Body of pancreas (tissue), 4 donors: ENCODE data around the gene SCAF8.

Experiments used
- POLR2A ChIP-seq, 3 donors: fragments of 450-650 bp; IDR thresholded peaks; one replicate each; pipeline ENCODE4 v1.6.1; 2016; ENCODE audit warnings: antibody characterized with exemption in 3 of 3, mild to moderate bottlenecking in 2 of 3
- TF ChIP-seq, protein P1 (sequence below), 7 experiments: fragments of 450-650 bp in 4 of 7; fragments of 200-600 bp in 3 of 7; sonication (generic) in 3 of 7; IDR thresholded peaks; one replicate each; pipeline ENCODE4 v1.5.1; 2016 to 2019; ENCODE audit warnings: antibody characterized with exemption in 7 of 7

DNA sequence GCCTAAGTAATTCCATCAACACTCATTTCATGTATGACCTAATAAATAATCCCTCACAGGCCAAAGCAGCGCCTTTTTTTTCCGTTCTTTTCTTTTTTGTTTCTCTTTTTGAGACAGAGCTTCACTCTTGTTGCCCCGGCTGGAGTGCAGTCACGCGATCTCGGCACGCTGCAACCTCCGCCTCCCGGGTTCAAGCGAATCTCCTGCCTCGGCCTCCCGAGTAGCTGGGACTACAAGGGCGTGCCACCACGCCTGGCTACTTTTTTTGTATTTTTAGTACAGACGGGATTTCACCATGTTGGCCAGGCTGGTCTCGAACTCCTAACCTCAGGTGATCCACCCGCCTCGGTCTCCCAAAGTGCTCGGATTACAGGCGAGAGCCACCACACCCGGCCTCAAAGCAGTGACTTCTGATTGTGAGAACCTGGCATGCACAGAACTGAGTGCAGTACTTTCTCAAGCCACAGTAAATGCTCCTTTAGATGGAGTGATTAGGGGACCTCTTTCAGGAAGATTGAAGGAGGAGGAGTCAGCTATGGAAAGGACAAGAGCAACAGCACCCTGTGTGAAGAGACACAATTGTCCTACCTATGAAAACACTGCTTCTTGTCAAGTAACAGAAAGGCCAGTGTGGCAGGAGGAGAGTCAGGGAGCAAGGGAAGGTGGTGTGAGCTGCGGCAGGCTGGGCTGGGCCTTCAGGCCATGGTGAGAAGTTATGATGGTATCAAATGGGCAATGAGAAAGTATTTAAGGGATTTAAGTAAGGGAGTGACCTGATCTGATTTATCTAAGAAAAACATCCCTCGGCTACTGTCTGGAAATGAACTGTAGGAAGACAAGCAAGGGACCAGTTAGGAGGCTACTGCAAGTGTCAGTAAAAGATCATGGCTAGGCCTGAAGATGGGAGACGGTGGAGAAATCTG is 1.7 kb upstream of the SCAF8 start:
- TF ChIP-seq POLR2A (IDR thresholded peaks at IDR 0.05), result no peak
- TF ChIP-seq, protein P1, sequence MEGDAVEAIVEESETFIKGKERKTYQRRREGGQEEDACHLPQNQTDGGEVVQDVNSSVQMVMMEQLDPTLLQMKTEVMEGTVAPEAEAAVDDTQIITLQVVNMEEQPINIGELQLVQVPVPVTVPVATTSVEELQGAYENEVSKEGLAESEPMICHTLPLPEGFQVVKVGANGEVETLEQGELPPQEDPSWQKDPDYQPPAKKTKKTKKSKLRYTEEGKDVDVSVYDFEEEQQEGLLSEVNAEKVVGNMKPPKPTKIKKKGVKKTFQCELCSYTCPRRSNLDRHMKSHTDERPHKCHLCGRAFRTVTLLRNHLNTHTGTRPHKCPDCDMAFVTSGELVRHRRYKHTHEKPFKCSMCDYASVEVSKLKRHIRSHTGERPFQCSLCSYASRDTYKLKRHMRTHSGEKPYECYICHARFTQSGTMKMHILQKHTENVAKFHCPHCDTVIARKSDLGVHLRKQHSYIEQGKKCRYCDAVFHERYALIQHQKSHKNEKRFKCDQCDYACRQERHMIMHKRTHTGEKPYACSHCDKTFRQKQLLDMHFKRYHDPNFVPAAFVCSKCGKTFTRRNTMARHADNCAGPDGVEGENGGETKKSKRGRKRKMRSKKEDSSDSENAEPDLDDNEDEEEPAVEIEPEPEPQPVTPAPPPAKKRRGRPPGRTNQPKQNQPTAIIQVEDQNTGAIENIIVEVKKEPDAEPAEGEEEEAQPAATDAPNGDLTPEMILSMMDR (IDR thresholded peaks at IDR 0.05), result no peak
